H9 (cell line): ENCODE data around the gene TENT5C. TPM values are rescaled to one million over a fixed set of nuclear protein-coding genes. Genes with fewer than 3 reads are reported as not detected.

Experiments
- DNase-seq: peaks from one replicate; pipeline ENCODE4 v3.0.0-alpha.2; 2017
- H2AFZ ChIP-seq: one replicate; pipeline ENCODE4 v1.6.1; 2013; ENCODE audit warnings: mild to moderate bottlenecking, low read length, control low read depth, moderate library complexity
- H2AK5ac ChIP-seq: 2 replicates; pipeline ENCODE4 v1.6.1; 2013; ENCODE audit warnings: low read length, control low read depth, mixed read lengths; ENCODE audit not compliant: insufficient read length
- H2BK120ac ChIP-seq: one replicate; pipeline ENCODE4 v1.6.1; 2013; ENCODE audit warnings: low read depth, mild to moderate bottlenecking, low read length, control low read depth, inconsistent platforms; ENCODE audit not compliant: poor library complexity, severe bottlenecking
- H2BK12ac ChIP-seq: 2 replicates; pipeline ENCODE4 v1.6.1; 2013; ENCODE audit warnings: low read length, control low read depth, mixed read lengths, low read depth; ENCODE audit not compliant: insufficient read length
- H2BK15ac ChIP-seq: 2 replicates; pipeline ENCODE4 v1.6.1; 2013; ENCODE audit warnings: low read depth, low read length, control low read depth
- H2BK20ac ChIP-seq: one replicate; pipeline ENCODE4 v1.6.1; 2013; ENCODE audit warnings: low read depth, mild to moderate bottlenecking, low read length, control low read depth, inconsistent platforms; ENCODE audit not compliant: poor library complexity, severe bottlenecking
- H2BK5ac ChIP-seq: 2 replicates; pipeline ENCODE4 v1.6.1; 2013; ENCODE audit warnings: low read length, control low read depth, mixed read lengths; ENCODE audit not compliant: insufficient read length
- H3K14ac ChIP-seq: 2 replicates; pipeline ENCODE4 v1.6.1; 2013; ENCODE audit warnings: low read length, control low read depth; ENCODE audit not compliant: insufficient read depth
- H3K18ac ChIP-seq: 2 replicates; pipeline ENCODE4 v1.6.1; 2013; ENCODE audit warnings: low read depth, mild to moderate bottlenecking, mixed read lengths, low read length, control low read depth; ENCODE audit not compliant: insufficient read length
- H3K23ac ChIP-seq: 2 replicates; pipeline ENCODE4 v1.6.1; 2013; ENCODE audit warnings: low read length, control low read depth, mixed read lengths, low read depth; ENCODE audit not compliant: insufficient read length
- H3K23me2 ChIP-seq: 2 replicates; pipeline ENCODE4 v1.6.1; 2013; ENCODE audit warnings: low read depth, mild to moderate bottlenecking, mixed read lengths, low read length, control low read depth; ENCODE audit not compliant: insufficient read length, poor library complexity, severe bottlenecking
- H3K27ac ChIP-seq: 2 replicates; pipeline ENCODE4 v1.5.1; 2013; ENCODE audit warnings: low read length, control low read depth, mixed read lengths, low read depth; ENCODE audit not compliant: insufficient read length
- H3K27me3 ChIP-seq: 2 replicates; pipeline ENCODE4 v1.6.1; 2013; ENCODE audit warnings: low read length, control low read depth, inconsistent platforms; ENCODE audit not compliant: insufficient read depth
- H3K4ac ChIP-seq: 2 replicates; pipeline ENCODE4 v1.6.1; 2013; ENCODE audit warnings: low read depth, mild to moderate bottlenecking, control low read depth, inconsistent platforms, low read length, moderate library complexity
- H3K4me1 ChIP-seq: 2 replicates; pipeline ENCODE4 v1.6.1; 2013; ENCODE audit warnings: low read length, control low read depth, inconsistent platforms; ENCODE audit not compliant: insufficient read depth
- H3K4me2 ChIP-seq: 2 replicates; pipeline ENCODE4 v1.6.1; 2013; ENCODE audit warnings: low read length, control low read depth, mixed read lengths; ENCODE audit not compliant: insufficient read length, insufficient read depth
- H3K56ac ChIP-seq: 2 replicates; pipeline ENCODE4 v1.6.1; 2013; ENCODE audit warnings: low read depth, mild to moderate bottlenecking, mixed read lengths, low read length, control low read depth; ENCODE audit not compliant: insufficient read length
- H3K79me1 ChIP-seq: 2 replicates; pipeline ENCODE4 v1.6.1; 2013; ENCODE audit warnings: low read depth, mild to moderate bottlenecking, moderate library complexity, low read length, control low read depth, inconsistent platforms; ENCODE audit not compliant: insufficient read depth, poor library complexity, severe bottlenecking
- H3K79me2 ChIP-seq: 2 replicates; pipeline ENCODE4 v1.6.1; 2013; ENCODE audit warnings: low read length, control low read depth, inconsistent platforms; ENCODE audit not compliant: insufficient read depth
- H3K9ac ChIP-seq: 2 replicates; pipeline ENCODE4 v1.6.1; 2013; ENCODE audit warnings: low read length, control low read depth, mixed read lengths; ENCODE audit not compliant: insufficient read length; ENCODE audit errors: extremely low read depth
- H3K9me3 ChIP-seq: one replicate; pipeline ENCODE4 v1.6.1; 2013; ENCODE audit warnings: low read depth, low read length, inconsistent platforms; ENCODE audit not compliant: control insufficient read depth
- H3T11ph ChIP-seq: one replicate; pipeline ENCODE4 v1.6.1; 2013; ENCODE audit warnings: mild to moderate bottlenecking, low read length, control low read depth, inconsistent platforms
- H4K20me1 ChIP-seq: one replicate; pipeline ENCODE4 v1.6.1; 2013; ENCODE audit not compliant: control insufficient read depth, insufficient read length, insufficient read depth
- H4K5ac ChIP-seq: 2 replicates; pipeline ENCODE4 v1.6.1; 2013; ENCODE audit warnings: low read depth, mild to moderate bottlenecking, mixed read lengths, low read length, control low read depth; ENCODE audit not compliant: insufficient read length
- H4K8ac ChIP-seq: replicated peaks from 2 replicates; pipeline ENCODE4 v1.6.1; 2013; ENCODE audit warnings: low read length, control low read depth, mixed read lengths, low read depth; ENCODE audit not compliant: insufficient read length
- H4K91ac ChIP-seq: 2 replicates; pipeline ENCODE4 v1.6.1; 2013; ENCODE audit warnings: low read depth, mild to moderate bottlenecking, moderate library complexity, mixed read lengths, low read length, control low read depth; ENCODE audit not compliant: insufficient read length
- H3K27ac Mint-ChIP-seq, 3 experiments: 2 replicates in 2 of 3; 3 replicates in 1 of 3; pipeline ENCODE4 v1.8.0; 2020 to 2021; ENCODE audit warnings: mixed read lengths in 3 of 3, mild to moderate bottlenecking in 1 of 3, moderate library complexity in 1 of 3
- H3K27me3 Mint-ChIP-seq: 2 replicates; pipeline ENCODE4 v1.8.0; 2021; ENCODE audit warnings: low read depth, mild to moderate bottlenecking, moderate library complexity, mixed read lengths
- H3K36me3 Mint-ChIP-seq, 3 experiments: 2 replicates in 2 of 3; 3 replicates in 1 of 3; pipeline ENCODE4 v1.8.0; 2020 to 2021; ENCODE audit warnings: low read depth in 3 of 3, mixed read lengths in 3 of 3; ENCODE audit not compliant: insufficient read depth in 1 of 3
- H3K4me1 Mint-ChIP-seq, 2 experiments: 2 replicates each; pipeline ENCODE4 v1.8.0; 2020; ENCODE audit warnings: mixed read lengths in 2 of 2
- H3K4me3 Mint-ChIP-seq, 2 experiments: 2 replicates in 1 of 2; 3 replicates in 1 of 2; pipeline ENCODE4 v1.8.0; 2020 to 2021; ENCODE audit warnings: mild to moderate bottlenecking in 2 of 2, mixed read lengths in 2 of 2, moderate library complexity in 1 of 2
- H3K9me3 Mint-ChIP-seq, 2 experiments: 2 replicates in 1 of 2; 3 replicates in 1 of 2; pipeline ENCODE4 v1.8.0; 2020; ENCODE audit warnings: mild to moderate bottlenecking in 2 of 2, mixed read lengths in 2 of 2, moderate library complexity in 1 of 2
- WGBS: extraction: QIAGEN DNeasy Blood & Tissue Kit; methylation state at CpG from one replicate; pipeline ENCODE4 v1.1.7; 2013; ENCODE audit warnings: missing lambda C conversion rate, low lambda C conversion rate, mixed read lengths; ENCODE audit not compliant: insufficient read length; ENCODE audit errors: extremely low coverage; 5-methylcytosine and 5-hydroxymethylcytosine counted together
- total RNA-seq: library from RNA; stranded (reverse); gene quantifications from 2 replicates; pipeline ENCODE4 v1.2.1, GENCODE V29; 2021
- TF ChIP-seq, protein P1 (sequence below): fragments of 200-600 bp; sonication (generic); conservative IDR thresholded peaks from 3 replicates; pipeline ENCODE4 v1.8.0; 2021; ENCODE audit warnings: antibody characterized with exemption, mild to moderate bottlenecking

TENT5C gene
- total RNA-seq, 1 experiment from 2014 or later: 0.37 TPM

DNA sequence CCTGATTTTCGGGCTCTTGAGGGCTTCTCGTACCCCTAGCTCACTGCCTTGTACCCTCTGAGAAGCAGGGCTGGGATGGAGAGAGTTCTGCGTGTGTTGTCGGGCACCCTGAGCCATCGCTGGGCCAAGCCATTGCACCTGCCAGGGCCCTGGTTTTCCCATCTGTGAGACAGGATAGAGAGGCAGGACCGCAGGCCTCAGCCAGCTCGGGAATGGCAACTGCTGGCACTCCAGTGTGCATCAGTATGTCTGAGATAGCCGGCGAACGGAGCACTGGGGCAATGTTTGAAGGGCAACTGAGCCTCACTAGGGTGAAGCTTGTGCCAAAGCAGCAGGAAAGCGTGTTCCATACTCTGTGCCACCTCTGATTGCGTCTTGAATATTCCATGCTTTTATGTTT is 66.9 kb downstream of the TENT5C start:
- H2BK20ac ChIP-seq: no peak overlapping the region
- no peak overlapping the region for H2BK5ac ChIP-seq
- H3K4me3 Mint-ChIP-seq: no peak overlapping the region
- no peak overlapping the region for H3T11ph ChIP-seq
- no peak overlapping the region for H3K9ac ChIP-seq
- WGBS: no CpG with 5 or more reads among the region's 12 CpGs
- no peak overlapping the region for H3K4ac ChIP-seq
- H4K91ac ChIP-seq: no peak overlapping the region
- no peaks in the 10 kb centered on the region for H3K36me3 Mint-ChIP-seq
- H3K4me2 ChIP-seq: no peak overlapping the region
- H3K14ac ChIP-seq: no peak overlapping the region
- H3K9me3 Mint-ChIP-seq: no peaks in the 10 kb centered on the region
- H3K9me3 ChIP-seq: no peaks in the 10 kb centered on the region
- peaks cover 1% of the 10 kb centered on the region for H3K27me3 Mint-ChIP-seq
- H2BK120ac ChIP-seq: no peak overlapping the region
- H3K4me1 ChIP-seq: no peaks in the 10 kb centered on the region
- no peak overlapping the region for H3K23ac ChIP-seq
- no peaks in the 10 kb centered on the region for H3K79me1 ChIP-seq
- no peak for DNase-seq
- no peaks in the 10 kb centered on the region for H4K20me1 ChIP-seq
- TF ChIP-seq, protein P1, sequence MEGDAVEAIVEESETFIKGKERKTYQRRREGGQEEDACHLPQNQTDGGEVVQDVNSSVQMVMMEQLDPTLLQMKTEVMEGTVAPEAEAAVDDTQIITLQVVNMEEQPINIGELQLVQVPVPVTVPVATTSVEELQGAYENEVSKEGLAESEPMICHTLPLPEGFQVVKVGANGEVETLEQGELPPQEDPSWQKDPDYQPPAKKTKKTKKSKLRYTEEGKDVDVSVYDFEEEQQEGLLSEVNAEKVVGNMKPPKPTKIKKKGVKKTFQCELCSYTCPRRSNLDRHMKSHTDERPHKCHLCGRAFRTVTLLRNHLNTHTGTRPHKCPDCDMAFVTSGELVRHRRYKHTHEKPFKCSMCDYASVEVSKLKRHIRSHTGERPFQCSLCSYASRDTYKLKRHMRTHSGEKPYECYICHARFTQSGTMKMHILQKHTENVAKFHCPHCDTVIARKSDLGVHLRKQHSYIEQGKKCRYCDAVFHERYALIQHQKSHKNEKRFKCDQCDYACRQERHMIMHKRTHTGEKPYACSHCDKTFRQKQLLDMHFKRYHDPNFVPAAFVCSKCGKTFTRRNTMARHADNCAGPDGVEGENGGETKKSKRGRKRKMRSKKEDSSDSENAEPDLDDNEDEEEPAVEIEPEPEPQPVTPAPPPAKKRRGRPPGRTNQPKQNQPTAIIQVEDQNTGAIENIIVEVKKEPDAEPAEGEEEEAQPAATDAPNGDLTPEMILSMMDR: no peak
- H3K23me2 ChIP-seq: no peaks in the 10 kb centered on the region
- H3K27ac ChIP-seq: no peak overlapping the region
- no peak overlapping the region for H3K27ac Mint-ChIP-seq
- H2BK15ac ChIP-seq: no peak overlapping the region
- no peak overlapping the region for H4K5ac ChIP-seq
- no peaks in the 10 kb centered on the region for H3K79me2 ChIP-seq
- H2AFZ ChIP-seq: no peak overlapping the region
- peaks cover 22 to 23% of the 10 kb centered on the region in 2 experiments for H3K4me1 Mint-ChIP-seq
- H3K18ac ChIP-seq: no peak overlapping the region
- no peak overlapping the region for H2BK12ac ChIP-seq
- no peak overlapping the region for H2AK5ac ChIP-seq
- H3K27me3 ChIP-seq: no peaks in the 10 kb centered on the region
- no peak overlapping the region for H3K56ac ChIP-seq
- H4K8ac ChIP-seq: no peak overlapping the region
